NCI-H2196 (cell line): Measurements from ENCODE around the gene TANK.

Experiments
- DNase-seq: peaks from one replicate; lab custom pipeline; 2025; ENCODE audit not compliant: unreplicated experiment; lab: John Stamatoyannopoulos, UW

The TANK gene

GRCh38 chr2:161223139-161223732, 63.0 kb downstream of the TANK start:
- DNase-seq: peak; percentile 41

DNA sequence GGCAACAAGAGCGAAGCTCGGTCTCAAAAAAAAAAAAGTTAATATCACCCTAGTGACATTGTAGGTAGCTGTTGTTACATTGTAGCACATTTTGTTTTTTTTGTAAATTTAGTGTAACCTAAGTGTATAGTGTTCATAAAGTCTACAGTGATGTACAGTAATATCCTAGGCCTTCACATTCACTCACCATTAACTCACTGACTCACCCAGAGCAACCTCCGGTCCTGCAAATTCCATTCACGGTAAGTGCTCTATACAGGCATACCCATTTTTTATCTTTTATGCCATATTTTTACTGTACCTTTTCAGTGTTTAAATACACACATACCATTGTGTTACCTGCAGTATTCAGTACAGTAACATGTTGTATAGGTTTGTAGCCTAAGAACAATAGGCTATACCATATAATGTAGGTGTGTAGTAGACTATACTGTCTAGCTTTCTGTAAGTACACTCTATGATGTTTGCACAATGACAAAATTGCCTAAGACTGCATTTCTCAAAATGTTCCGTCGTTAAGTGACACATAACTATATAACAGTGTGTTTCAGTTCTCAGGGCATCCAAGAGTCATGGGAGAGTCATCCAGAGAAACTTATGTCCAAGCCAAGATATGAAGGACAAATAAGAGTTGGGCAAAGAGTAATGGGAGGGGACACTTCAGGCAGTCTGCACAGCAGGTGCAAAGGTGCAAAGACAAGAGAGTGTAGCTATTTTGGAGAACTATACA, 68.4 kb downstream of the TANK start:
- DNase-seq: no peak

DNA sequence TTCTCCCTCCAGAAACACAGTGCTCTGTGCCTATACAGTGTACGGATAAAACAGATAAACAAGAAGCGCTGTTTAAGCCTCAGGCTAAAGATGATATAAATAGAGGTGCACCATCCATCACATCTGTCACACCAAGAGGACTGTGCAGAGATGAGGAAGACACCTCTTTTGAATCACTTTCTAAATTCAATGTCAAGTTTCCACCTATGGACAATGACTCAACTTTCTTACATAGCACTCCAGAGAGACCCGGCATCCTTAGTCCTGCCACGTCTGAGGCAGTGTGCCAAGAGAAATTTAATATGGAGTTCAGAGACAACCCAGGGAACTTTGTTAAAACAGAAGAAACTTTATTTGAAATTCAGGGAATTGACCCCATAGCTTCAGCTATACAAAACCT, 70.7 kb downstream of the TANK start:
- no peak for DNase-seq

DNA sequence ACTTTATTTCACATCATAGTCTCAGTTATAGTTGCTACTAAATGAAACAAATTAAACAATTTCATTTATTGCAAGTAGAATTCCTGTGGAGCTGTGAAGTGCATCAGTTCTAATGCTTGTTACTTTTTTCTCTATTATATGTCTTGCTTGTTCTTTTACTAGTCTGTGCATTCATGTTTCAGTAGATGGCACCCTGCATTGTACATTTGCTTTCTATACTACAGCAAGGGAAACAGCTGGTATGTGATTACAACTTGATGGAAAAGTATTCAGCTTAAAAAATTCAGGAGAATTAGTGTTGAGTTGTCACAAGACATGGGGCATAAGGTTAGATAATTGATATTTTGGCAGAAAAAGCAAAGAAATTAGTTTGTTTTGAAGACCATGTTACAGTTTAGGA, 72.3 kb downstream of the TANK start:
- no peak for DNase-seq

DNA sequence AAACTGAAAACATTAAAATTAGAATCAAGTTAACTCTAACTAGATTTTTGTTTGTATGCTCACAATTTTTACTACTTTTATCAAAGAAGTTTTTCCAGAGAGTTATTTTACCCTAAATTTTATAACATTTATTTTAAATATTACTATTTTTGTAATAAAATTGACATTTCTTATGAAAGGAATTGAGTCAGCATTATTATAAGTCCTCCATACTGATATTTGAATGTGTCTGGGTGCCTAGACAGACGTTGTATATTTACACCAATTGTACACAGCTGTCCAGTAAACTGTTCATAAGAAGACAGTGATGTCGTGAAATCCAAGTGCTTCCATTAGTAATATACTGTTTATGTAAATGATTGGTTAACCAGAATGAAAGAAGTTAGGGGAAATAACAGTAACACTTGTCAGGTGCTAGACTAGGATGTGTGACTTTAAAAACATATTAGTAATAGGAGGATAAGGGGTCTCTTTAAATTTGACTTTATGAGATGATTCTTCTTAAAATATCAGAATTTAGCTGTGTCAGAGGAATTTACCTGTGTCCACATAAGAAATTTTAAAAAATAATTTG, 73.7 kb downstream of the TANK start:
- DNase-seq: no peak

DNA sequence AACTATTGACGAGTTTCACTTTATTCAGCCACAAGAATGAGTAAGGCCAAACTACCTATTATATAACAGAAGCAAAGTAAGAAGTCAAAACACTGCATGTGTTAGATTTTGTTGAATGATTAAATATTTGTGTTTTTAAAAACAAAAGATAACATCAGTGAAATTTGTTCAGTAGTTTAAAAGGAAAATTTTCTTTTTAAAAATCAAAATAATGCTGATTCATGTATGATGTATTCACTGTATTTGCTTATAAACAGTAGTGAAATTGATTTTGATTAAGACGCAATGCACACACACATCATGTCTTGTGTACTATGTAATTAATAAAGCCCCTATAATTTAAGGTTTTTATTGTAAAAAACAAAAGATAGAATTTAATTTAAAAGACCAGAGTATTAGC, 74.4 kb downstream of the TANK start:
- no peak for DNase-seq

DNA sequence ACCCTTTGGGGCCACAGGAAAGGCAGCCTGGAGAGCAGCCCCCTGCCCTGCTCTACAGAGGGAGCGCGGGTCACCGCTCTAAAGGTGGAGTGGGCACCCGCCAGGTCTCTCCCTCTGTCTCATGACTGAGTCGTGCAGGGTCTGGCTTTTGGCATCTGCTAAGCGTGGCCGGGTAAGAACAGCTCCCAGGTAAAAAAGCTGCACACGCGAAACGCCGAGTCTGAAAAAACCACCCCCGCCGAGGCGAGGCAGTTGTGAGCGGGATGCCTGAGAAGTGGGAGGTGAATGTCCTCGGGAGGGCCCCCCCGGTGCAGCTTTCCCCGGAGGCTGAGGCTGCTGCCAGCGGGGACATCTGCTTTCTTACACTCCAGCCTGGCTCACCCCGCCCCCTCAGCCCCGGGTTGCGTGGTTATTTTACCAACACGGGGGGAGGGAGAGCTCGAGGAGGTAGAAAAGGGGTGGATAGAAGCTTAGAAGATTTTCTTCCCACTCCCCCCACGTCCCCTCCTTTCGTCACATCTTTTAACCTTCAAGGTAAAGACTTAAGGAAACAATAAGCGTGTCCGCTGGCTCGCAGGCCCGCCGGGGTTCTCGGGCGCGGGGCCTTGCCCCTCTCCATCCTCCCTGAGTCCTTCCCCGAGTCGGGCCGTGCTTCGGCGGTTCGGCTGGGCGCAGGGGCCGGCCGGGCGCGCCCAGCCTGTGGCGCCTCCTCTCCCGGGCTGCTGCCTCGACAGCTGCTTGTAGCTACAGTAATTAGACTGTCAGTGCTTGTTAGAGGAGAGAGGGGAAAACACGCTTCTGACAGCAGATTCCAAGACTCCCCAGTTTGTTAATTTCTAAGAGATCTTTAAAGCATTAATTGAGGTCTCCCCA, 77.4 kb downstream of the TANK start:
- peak; percentile 23 for DNase-seq

DNA sequence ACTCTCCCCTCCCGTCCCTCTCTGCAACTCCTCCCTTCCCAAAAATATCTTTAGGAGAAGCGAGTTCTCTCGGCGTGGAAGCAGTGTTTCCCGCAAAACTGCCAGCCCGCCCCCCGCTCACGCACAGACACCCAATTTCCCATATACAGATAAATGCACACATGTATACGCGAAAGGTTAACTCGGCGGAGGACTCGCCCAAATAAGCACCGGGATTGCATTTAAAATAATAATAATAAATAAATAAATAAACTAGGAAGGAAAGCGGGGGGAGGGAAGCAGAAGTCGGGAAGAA, 78.0 kb downstream of the TANK start:
- DNase-seq: no peak

GRCh38 chr2:161238560-161239325, 78.5 kb downstream of the TANK start:
- peak; percentile 55 for DNase-seq

GRCh38 chr2:161239326-161240109, 79.3 kb downstream of the TANK start:
- DNase-seq: no peak

- no peak for DNase-seq
Measured at GRCh38 chr2:161241894-161242293, 81.7 kb downstream of the TANK start.

GRCh38 chr2:161243312-161243711, 83.1 kb downstream of the TANK start:
- no peak for DNase-seq

GRCh38 chr2:161243905-161244304, 83.7 kb downstream of the TANK start:
- DNase-seq: no peak

GRCh38 chr2:161244387-161245260, 84.4 kb downstream of the TANK start:
- DNase-seq: peak; percentile 51

GRCh38 chr2:161245261-161245553, 85.0 kb downstream of the TANK start:
- DNase-seq: no peak

- no peak for DNase-seq
Measured at GRCh38 chr2:161245671-161246070, 85.4 kb downstream of the TANK start.

DNA sequence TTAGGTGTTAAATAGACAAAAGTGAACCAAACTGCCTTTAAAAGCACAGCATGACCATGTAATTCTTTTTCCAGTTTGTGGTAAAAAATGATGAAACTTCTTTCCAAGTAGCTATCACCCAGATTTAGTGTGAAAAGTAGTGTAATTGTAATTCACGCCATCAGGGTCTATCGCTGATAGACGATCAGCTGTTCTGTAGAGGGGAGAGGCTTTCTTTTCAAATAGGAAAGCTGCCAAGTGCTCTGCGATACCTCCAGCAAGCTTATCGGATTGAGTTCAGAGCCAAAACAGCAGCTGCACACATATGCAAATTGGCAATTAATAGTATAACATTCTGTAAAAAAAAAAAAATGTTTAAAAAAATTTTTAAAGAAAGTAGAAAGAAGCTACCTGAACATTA, 86.1 kb downstream of the TANK start:
- peak; percentile 21 for DNase-seq

GRCh38 chr2:161250864-161251436, 90.7 kb downstream of the TANK start:
- peak; percentile 69 for DNase-seq
